HG03139 (cell line): ENCODE results near the gene IFI35.

ENCODE experiments used
- ATAC-seq: cut with Tn5 transposase; IDR thresholded peaks from one replicate; pipeline ENCODE4 v1.9.1; 2021; ENCODE audit not compliant: unreplicated experiment

The IFI35 gene

GRCh38 chr17:43020789-43021740 lies 14.5 kb downstream of the IFI35 start:
- ATAC-seq: no peak

- no peak for ATAC-seq
Observed at GRCh38 chr17:43021741-43022512, 15.3 kb downstream of the IFI35 start, which contains the start of gene VAT1. TSS of gene VAT1 (minus strand) at chr17:43022385. CDS start at chr17:43022322, 63 bp downstream.

GRCh38 chr17:43024407-43025289 lies 18.1 kb downstream of the IFI35 start, which contains the start of gene RND2:
TSS of gene RND2 (plus strand) at chr17:43025231. CDS start at chr17:43025348, 117 bp downstream.
- no peak for ATAC-seq

GRCh38 chr17:43025290-43025657 lies 18.7 kb downstream of the IFI35 start:
- no peak for ATAC-seq

- no peak for ATAC-seq
Observed at GRCh38 chr17:43025766-43026537, 19.4 kb downstream of the IFI35 start.

- ATAC-seq: no peak
Observed at GRCh38 chr17:43026595-43026994, 20.0 kb downstream of the IFI35 start.

GRCh38 chr17:43027091-43028032 lies 20.8 kb downstream of the IFI35 start:
- ATAC-seq: no peak

GRCh38 chr17:43028221-43028861 lies 21.8 kb downstream of the IFI35 start:
- no peak for ATAC-seq

GRCh38 chr17:43030137-43030767 lies 23.7 kb downstream of the IFI35 start:
- no peak for ATAC-seq

GRCh38 chr17:43031666-43032065 lies 25.1 kb downstream of the IFI35 start:
- no peak for ATAC-seq

- no peak for ATAC-seq
Observed at GRCh38 chr17:43033948-43034881, 27.6 kb downstream of the IFI35 start.

- ATAC-seq: no peak
Observed at GRCh38 chr17:43034894-43035293, 28.3 kb downstream of the IFI35 start.

GRCh38 chr17:43039646-43040045 lies 33.1 kb downstream of the IFI35 start:
- no peak for ATAC-seq

GRCh38 chr17:43040655-43041054 lies 34.1 kb downstream of the IFI35 start:
- no peak for ATAC-seq

- ATAC-seq: no peak
Observed at GRCh38 chr17:43042025-43042628, 35.5 kb downstream of the IFI35 start.

GRCh38 chr17:43043307-43043706 lies 36.7 kb downstream of the IFI35 start:
- no peak for ATAC-seq
